T follicular helper cell (primary cell): ENCODE results near the gene OR2T6.
"Not testable (repeated sequence)": the region's sequence is repeated elsewhere in the genome, so short reads cannot be mapped to it uniquely, and the experiment has no call there.

Experiments used
- DNase-seq: peaks from one replicate; pipeline ENCODE4 v3.0.0-alpha.2; 2020; ENCODE audit warnings: low read depth
- total RNA-seq, 2 experiments: gene quantifications; one replicate each; lab custom pipeline; 2026; lab: John Stamatoyannopoulos, UW

OR2T6 gene
- 0 reads per million in 2 experiments for total RNA-seq

GRCh38 chr1:248375446-248375845 is at the start of gene OR2T6:
OR2T6 (plus strand) TSS chr1:248375746; CDS start chr1:248387609, 11,863 bp downstream.
- DNase-seq: no peak

- no peak for DNase-seq
Measured at GRCh38 chr1:248343451-248343850, 32.1 kb upstream of the OR2T6 start.

GRCh38 chr1:248348475-248348874 is 27.1 kb upstream of the OR2T6 start, which contains the start of gene OR14C36:
OR14C36 (plus strand) TSS chr1:248348775; CDS start chr1:248348775, 0 bp downstream.
- no peak for DNase-seq

- DNase-seq: no peak
Measured at GRCh38 chr1:248359415-248359814, 16.1 kb upstream of the OR2T6 start.

- DNase-seq: no peak
Measured at GRCh38 chr1:248361121-248361715, 14.3 kb upstream of the OR2T6 start, which contains the start of gene OR2T4. OR2T4 (plus strand) TSS chr1:248361665; CDS start chr1:248361665, 0 bp downstream.

- DNase-seq: no peak
Measured at GRCh38 chr1:248366609-248367008, 8.9 kb upstream of the OR2T6 start.

GRCh38 chr1:248372394-248372793 is 3.2 kb upstream of the OR2T6 start:
- no peak for DNase-seq

GRCh38 chr1:248373761-248374160 is 1.8 kb upstream of the OR2T6 start:
- DNase-seq: no peak

GRCh38 chr1:248376916-248377315 is 1.4 kb downstream of the OR2T6 start:
- DNase-seq: no peak

GRCh38 chr1:248380854-248381253 is 5.3 kb downstream of the OR2T6 start:
- DNase-seq: no peak

- DNase-seq: no peak
Measured at GRCh38 chr1:248388426-248388825, 12.9 kb downstream of the OR2T6 start.

- DNase-seq: no peak
Measured at GRCh38 chr1:248393050-248393449, 17.5 kb downstream of the OR2T6 start.

GRCh38 chr1:248402748-248403147 is 27.2 kb downstream of the OR2T6 start, which contains the start of gene OR2T1:
OR2T1 (plus strand) TSS chr1:248403048; CDS start chr1:248406148, 3,100 bp downstream.
- DNase-seq: no peak

- no peak for DNase-seq
Measured at GRCh38 chr1:248404024-248404423, 28.5 kb downstream of the OR2T6 start.

- DNase-seq: no peak
Measured at GRCh38 chr1:248406721-248407692, 31.5 kb downstream of the OR2T6 start.

- no peak for DNase-seq
Measured at GRCh38 chr1:248416226-248416625, 40.7 kb downstream of the OR2T6 start.

- DNase-seq: no peak
Measured at GRCh38 chr1:248417854-248418253, 42.3 kb downstream of the OR2T6 start.

GRCh38 chr1:248421384-248421783 is 45.8 kb downstream of the OR2T6 start:
- DNase-seq: no peak

GRCh38 chr1:248427526-248428191 is 52.1 kb downstream of the OR2T6 start:
- not testable (repeated sequence) for DNase-seq

GRCh38 chr1:248428192-248428533 is 52.6 kb downstream of the OR2T6 start:
- DNase-seq: not testable (repeated sequence)

- not testable (repeated sequence) for DNase-seq
Measured at GRCh38 chr1:248431683-248432082, 56.1 kb downstream of the OR2T6 start.

GRCh38 chr1:248432201-248432600 is 56.7 kb downstream of the OR2T6 start:
- not testable (repeated sequence) for DNase-seq
